HG03354 (cell line): ENCODE results near the gene TRIM46.
"Not testable (repeated sequence)": the region's sequence is repeated elsewhere in the genome, so short reads cannot be mapped to it uniquely, and the experiment has no call there.

Experiments
- ATAC-seq: cut with Tn5 transposase; IDR thresholded peaks from one replicate; pipeline ENCODE4 v1.9.1; 2021; ENCODE audit warnings: mild to moderate bottlenecking; ENCODE audit not compliant: unreplicated experiment, poor library complexity, severe bottlenecking

TRIM46 gene

GRCh38 chr1:155184835-155185782 lies 11.5 kb downstream of the TRIM46 start:
- peak; percentile 94 for ATAC-seq

DNA sequence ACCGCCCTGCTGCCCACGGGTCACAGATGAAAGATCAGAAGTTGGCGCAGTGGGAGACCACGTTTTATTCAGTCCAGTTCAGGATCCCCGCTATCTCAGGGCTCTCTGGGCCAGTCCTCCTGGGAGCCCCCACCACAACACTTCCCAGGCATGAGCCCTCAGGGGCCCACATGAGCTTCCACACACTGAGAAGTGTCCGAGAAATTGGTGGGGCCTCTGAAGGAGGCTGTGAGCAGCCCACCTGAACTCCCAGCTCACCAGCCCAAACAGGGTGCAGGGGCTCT lies 12.1 kb downstream of the TRIM46 start:
- peak; percentile 11 for ATAC-seq

- ATAC-seq: no peak
Measured at GRCh38 chr1:155186067-155186793, 12.6 kb downstream of the TRIM46 start.

GRCh38 chr1:155186794-155187455 lies 13.3 kb downstream of the TRIM46 start:
- no peak for ATAC-seq

DNA sequence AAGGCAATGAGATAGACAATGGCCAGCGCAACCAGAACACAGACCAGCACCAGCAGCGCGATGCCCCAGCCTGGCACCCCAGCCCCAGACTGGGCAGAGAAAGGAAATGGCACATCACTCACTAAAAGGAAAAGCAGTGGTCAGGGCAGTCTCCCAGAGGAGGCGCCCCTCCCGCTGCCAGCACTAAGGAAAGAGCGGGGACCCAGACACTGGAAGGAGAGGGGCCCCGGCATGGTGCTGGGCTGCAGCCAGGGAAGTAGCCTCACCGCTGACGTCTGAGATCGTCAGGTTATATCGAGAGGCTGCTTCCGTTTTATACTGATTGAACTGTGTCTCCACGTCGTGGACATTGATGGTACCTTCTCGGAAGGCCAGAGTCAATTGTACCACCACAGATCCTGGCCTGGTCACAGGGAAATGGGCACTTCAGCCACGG lies 13.8 kb downstream of the TRIM46 start:
- no peak for ATAC-seq

DNA sequence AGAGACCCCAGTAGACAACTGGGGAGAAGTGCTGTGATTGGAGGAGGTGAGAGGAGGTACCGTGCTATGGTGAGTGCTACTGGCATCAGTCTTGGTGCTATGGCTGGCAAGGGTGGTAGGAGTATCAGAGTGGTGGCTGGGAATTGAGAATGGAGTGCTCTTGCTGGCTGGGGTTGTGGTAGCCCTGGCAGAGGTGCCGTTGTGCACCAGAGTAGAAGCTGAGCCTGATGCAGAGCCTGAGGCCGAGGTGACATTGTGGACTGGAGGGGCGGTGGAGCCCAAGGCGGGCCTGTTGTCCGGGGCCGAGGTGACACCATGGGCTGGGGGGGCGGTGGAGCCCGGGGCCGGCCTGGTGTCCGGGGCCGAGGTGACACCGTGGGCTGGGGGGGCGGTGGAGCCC lies 14.6 kb downstream of the TRIM46 start:
- no peak for ATAC-seq

- not testable (repeated sequence) for ATAC-seq
Measured at GRCh38 chr1:155189926-155190325, 16.3 kb downstream of the TRIM46 start.

- no peak for ATAC-seq
Measured at GRCh38 chr1:155191904-155192303, 18.3 kb downstream of the TRIM46 start.

GRCh38 chr1:155192346-155193274 lies 19.0 kb downstream of the TRIM46 start:
- ATAC-seq: no peak

DNA sequence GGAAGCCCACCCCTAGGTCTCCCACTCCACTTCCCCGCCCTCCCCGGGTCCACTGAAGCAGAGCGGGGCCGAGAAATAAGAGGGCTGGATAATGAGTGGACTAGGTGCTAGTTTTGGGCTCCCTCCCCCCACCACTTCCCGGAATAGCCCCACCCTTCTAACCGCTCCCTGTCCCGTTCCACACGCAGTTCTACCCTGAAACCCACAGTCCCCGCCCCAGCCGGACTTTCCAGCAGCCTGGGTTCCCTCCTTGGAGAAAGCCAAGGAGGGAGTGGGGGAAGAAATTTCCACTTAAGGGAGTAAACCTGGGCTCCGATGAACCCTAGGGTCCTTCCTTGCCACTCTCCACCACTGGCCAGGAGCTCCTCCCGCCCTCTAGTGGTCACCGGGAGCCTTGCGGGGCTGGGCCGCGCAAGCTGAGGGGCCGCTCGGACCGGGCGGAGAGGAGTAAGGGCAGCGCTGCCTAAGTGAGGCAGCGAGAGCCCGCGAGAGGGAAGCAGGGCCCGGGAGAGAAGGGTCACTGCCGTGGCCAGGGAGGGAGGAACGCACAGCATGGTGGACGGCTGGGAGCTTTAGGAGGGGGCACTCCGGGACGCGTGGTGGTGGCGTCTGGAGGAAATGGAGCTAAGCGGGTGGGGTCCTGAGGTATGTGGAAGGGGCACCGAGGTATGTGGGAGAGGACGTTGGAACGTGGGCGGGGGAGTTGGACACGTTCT lies 19.8 kb downstream of the TRIM46 start:
- ATAC-seq: peak; percentile 72

DNA sequence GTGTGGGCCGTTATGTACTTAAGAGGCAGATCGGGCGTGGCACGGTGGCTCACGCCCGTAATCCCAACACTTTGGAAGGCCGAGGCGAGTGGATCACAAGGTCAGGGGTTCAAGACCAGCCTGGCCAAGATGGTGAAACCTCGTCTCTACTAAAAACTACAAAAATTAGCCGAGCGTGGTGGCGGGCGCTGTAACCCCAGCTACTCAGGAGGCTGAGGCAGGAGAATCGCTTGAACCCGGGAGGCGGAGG lies 20.3 kb downstream of the TRIM46 start:
- ATAC-seq: not testable (repeated sequence)

DNA sequence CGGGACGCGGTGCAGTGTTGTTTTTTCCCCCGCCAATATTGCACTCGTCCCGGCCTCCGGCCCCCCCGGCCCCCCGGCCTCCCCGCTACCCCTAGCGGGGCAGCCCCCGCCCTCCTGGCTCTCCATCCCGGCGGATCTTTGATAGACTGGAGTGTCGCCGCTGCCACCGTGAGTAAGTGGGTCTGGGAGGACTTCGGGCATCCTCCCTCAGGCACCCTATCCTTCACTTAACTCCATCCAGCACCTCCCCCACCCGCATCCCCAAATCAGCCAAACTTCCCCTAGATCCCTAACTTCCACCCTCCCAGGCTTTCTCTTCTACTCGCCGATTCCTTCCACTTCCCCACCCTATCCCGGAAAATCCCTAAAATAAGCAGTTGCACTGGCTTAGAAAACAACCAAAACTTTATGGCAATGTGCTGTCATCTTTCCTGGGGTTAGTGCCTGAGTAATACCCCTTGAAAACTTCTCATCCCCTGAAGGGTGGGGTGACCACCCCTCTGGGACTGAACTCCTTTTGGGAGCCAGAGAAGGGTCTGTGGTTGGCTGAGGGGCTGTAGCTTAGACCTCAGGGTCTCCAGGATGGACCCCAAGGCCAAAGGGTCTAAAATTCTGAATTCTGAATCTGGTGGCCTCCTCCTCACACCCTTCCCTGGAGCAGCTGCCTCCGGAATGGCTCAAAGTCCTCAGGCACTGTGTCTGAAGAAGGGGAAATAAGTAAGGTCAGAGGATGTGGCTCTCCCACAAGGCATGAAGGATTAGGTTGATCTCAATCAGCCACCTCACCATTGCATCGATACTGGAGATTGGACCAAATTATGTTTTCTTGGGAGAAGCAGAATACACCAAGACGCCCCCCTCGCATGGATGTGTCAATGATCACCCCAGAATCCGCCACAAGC lies 21.8 kb downstream of the TRIM46 start:
- no peak for ATAC-seq

DNA sequence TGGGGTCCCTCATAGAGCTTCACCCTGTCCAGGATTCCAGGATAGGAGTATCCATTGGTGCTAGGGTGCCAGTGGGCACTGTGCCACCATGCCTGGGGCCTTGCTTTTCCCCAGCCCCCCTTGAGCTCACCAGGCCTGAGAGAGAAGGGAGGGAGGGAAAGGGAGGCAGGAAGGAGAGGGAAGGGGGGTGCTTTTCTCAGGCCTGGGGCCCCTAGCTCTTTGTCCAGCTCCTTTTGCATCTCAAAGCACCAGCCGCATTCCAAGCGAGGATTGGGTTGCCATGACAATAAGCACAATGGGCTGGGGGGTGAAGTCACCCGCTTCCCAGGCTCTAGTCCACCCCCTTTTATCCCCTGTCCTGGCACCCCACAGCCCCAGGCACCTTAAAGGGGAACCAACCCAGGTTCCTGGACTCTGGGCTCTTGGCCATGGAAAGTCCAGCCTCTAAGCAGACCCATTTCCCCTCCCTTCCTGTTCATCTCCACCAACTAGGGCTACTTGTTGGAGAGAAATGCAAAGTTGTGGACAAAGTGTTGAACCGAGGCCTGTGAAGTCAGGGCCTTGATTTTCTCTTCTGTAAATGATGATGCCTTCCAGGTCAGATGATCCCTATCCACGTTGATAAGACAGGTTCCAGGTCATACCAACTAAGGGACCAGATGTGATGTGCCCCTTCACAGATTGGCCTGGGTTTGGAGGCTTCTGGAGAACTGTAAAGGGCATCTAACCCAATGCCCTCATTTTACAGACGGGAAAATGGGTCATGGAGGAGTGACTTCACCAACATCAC lies 22.6 kb downstream of the TRIM46 start:
- no peak for ATAC-seq

DNA sequence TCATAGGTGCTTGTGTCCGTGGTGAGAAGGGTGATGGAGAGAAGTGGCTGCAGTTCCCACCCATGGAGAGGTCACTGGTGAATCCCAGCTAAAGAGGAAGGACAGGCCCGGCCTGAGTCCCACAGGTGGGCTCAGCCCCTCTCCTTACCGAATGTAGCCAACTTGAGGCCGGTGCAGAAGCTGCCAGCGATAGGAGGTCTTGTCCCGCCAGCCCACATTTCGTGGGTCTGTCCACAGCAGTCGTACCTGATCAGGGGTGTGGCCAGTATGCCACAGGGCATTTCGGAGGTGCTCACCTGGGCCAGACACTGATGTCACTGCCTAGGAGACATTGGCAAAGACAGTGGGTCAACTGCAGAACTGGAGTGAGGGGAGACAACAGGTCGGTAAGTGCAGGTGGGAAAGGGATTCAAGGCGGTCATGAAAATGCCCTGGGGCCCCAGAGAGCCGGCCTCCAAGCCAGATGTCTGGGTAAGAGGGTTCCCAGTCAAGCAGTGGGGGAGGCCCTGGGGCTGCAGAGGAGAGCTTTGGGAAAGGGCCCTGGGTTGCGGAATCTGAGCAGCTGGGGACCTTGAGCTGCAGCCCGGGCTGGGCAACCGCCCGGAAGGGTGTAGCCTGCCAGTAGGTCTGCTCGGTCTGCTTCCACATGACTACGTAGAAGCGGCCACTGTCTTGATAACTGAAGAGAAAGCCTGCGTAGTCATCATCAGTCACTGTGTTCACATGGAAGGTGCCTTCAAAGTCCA lies 23.4 kb downstream of the TRIM46 start:
- ATAC-seq: no peak

- no peak for ATAC-seq
Measured at GRCh38 chr1:155197901-155198546, 24.4 kb downstream of the TRIM46 start.

DNA sequence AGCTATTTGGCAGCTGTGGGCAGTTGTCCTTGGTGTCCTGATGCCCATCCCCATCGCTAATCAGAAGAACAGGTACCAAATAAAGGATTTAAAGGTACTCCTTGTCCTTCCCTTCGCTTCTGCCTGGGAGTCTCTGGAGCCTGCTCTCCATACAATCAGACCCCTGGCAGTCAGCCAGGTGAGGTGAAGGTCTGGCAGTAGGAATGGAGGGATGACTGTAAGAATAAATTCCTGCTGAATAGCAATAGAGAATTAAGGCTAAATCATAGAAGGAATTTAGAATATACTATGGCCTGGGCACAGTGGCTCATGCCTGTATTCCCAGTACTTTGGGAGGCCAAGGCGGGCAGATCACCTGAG lies 24.9 kb downstream of the TRIM46 start:
- ATAC-seq: no peak
